Fibroblast of skin of right biceps (primary cell): ENCODE data around the gene DLGAP4.

Experiments used
- DNase-seq: peaks from one replicate; pipeline ENCODE4 v3.0.0-alpha.2; 2013

DLGAP4 gene

GRCh38 chr20:36308353-36308752 lies 2.2 kb downstream of the DLGAP4 start:
- no peak for DNase-seq

- DNase-seq: no peak
These were observed 2.8 kb downstream of the DLGAP4 start for GRCh38 chr20:36308986-36309385.

GRCh38 chr20:36309643-36310042 lies 3.5 kb downstream of the DLGAP4 start:
- no peak for DNase-seq

- no peak for DNase-seq
These were observed 4.3 kb downstream of the DLGAP4 start for GRCh38 chr20:36310215-36310981.

- no peak for DNase-seq
These were observed 5.2 kb downstream of the DLGAP4 start for GRCh38 chr20:36311141-36311853.

- no peak for DNase-seq
These were observed 6.0 kb downstream of the DLGAP4 start for GRCh38 chr20:36311854-36312723.

- no peak for DNase-seq
These were observed 6.7 kb downstream of the DLGAP4 start for GRCh38 chr20:36312724-36313441.

GRCh38 chr20:36313476-36313875 lies 7.3 kb downstream of the DLGAP4 start:
- no peak for DNase-seq

GRCh38 chr20:36313926-36314325 lies 7.8 kb downstream of the DLGAP4 start:
- DNase-seq: no peak

GRCh38 chr20:36314734-36315544 lies 8.8 kb downstream of the DLGAP4 start:
- no peak for DNase-seq

- no peak for DNase-seq
These were observed 9.6 kb downstream of the DLGAP4 start for GRCh38 chr20:36315545-36316351.

GRCh38 chr20:36317675-36318074 lies 11.5 kb downstream of the DLGAP4 start:
- DNase-seq: no peak

GRCh38 chr20:36318166-36318565 lies 12.0 kb downstream of the DLGAP4 start:
- no peak for DNase-seq

GRCh38 chr20:36319356-36320260 lies 13.5 kb downstream of the DLGAP4 start:
- no peak for DNase-seq

GRCh38 chr20:36320261-36320897 lies 14.2 kb downstream of the DLGAP4 start:
- DNase-seq: no peak

GRCh38 chr20:36320898-36321695 lies 15.0 kb downstream of the DLGAP4 start:
- DNase-seq: no peak

- DNase-seq: no peak
These were observed 16.0 kb downstream of the DLGAP4 start for GRCh38 chr20:36322131-36322530.

GRCh38 chr20:36330091-36330490 lies 24.0 kb downstream of the DLGAP4 start:
- DNase-seq: no peak
